Skeletal muscle cell (primary cell): ENCODE measurements around the gene RABGGTA.

Source experiments
- DNase-seq: peaks from one replicate; pipeline ENCODE4 v3.0.0-alpha.2; 2010; ENCODE audit warnings: low read depth
- H3K4me3 ChIP-seq: 2 replicates; pipeline ENCODE4 v1.5.1; 2011; ENCODE audit warnings: low read depth, mild to moderate bottlenecking, control low read depth, low read length, moderate library complexity

RABGGTA gene

DNA sequence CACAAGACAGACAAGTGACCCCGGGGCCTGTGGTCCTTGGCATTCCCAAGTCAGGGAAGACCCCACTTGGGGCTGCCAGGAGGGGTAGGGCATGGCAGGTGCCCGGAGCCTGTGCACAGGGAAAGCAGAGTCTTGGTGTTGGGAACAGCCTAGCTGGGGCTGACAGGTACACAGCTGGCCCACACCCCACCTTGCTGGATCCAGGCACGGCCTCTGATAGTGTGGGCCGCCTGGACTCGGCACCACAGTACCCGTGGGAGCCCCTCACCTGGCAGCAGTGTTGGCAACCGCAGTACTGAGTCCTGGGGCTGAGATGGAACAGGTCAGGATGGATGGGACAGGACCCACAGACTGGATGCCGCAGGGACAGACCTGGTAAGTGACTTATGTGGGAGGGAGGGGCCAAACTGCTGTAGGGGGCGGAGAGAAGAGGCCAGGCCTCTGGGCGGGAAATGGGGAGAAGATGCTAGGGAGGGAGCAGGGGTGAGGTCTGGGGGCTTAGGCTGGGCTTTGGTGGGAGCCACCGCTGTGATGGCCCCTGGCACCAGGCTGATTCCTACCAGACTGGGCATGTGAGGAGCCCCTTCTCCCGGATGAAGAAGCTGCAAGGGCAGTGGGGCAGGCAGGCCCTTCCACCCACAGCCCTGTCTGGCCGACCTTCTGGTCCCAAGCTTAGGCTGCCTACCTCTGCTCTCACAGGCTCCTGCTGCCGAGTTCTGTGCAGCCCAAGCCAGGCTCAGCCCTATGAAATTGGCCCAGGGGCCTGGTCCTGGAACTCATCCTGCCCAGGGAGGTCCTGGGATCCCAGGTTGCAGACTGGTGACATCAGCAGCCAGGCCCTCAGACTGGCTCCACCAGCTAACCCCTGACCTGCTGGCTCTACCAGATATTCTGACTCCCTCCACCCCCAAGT is 8.3 kb downstream of the RABGGTA start, which contains the start of gene TGM1:
TSS of gene TGM1 (minus strand) at position 357 of the 913 bp plus-strand sequence. CDS start 825 bp downstream, outside the sequence.
- H3K4me3 ChIP-seq, result no peak within 1 kb of the TSS
- DNase-seq, result no peak

DNA sequence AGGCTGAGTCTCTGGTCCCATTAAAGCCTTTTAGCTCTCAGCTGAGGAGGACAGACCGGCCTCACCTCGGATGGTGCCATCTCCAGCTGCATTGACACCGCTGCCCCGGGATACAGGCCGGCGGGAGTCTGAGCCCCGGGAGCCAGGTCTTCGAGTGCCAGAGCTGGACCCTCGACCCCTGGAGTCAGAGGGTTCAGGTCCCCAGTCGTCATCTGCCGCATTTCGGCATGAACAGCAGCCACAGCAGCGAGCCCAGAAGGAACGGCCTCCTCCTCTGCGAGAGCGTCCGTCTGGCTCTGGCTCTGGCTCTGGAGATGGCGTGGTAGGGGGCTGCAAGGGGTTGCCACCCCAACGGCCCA is 9.4 kb downstream of the RABGGTA start:
- no peak overlapping the region for H3K4me3 ChIP-seq
- DNase-seq, result no peak

DNA sequence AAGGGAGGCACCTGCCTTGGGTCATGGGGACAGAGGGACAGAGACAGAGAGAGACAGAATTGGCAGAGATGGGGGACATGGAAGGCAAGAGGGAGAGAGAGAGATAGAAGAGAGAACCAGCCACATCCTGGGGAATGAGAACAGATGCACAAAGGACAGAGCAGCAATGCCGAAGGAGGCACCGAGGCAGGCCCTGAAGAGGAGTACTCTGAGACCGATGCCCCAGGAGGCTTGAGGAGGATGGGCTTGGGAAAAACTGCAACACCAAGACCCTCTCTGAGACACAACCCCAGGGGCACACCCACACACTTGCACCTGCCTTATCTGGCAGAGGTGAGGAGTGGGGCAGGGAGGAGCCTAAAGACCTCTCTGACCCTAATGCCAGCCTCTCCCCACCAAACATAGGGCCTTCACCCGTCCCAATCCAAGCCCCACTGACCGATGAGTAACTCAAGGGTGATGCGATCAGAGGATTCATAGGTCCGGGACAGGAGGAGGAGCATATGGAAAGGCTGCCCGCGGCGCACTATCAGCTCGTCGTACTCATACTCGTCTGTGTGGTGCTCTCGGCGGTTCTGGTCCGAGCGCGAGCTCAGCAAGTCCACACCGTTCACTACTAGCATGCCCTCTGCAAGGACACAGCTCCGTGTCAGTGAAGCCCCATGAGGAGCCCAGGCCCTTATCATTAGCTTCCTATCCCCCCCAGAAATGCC is 10.0 kb downstream of the RABGGTA start:
- no peak for DNase-seq
- no peak overlapping the region for H3K4me3 ChIP-seq

DNA sequence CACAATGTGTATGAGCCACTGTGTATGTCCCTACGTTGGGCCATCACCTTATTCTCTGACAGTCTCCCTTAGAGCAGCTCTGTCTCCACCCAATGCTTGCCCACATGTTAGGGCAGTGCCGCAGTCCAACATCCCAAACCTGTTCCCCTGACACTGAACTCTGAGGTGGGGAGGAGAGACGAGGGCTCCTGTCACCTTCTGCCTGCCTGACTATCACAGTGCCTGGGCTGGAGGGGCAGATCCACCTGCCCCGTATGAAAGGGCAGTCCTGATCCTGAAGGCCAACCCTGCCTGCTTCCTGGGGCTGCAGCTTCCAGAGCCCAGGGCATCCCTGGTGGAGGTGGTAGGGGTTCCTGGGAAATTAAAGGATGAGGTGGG is 10.6 kb downstream of the RABGGTA start:
- DNase-seq, result no peak
- no peak overlapping the region for H3K4me3 ChIP-seq

DNA sequence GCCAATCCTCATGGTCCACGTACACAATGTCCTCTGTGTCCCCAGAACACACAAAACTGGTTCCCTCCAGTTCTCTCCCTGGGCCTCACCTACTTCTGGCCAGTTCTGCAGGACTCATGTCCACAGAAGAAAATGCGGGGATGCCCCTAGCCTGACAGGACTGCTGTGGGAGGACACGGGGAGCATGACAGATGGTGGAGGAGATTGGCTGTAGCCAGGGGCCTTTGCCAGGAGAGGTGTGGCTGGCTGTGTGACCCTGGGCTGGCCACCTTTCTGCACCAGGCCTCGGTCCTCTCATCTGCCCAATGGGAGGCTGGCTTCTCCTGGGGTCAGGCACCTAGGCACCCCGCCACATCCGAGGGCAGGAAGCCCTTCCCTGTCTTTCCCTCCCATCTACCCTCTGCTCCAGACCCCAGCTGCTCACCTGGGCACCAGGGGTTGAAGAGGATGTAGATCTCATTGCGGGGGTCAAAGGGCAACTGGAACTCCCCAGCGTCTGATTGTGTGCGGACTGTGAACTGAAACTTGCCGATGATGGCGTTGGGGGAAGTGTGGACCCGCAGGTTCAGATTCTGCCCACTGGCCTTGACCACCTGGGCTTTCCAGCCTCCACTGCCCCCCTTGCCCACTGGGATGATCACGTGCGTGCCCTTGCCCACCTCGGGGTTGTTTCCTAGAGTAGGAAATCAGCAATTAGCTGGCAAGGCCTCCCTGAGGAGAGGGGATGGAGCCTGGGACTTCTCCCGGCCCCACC is 11.2 kb downstream of the RABGGTA start:
- DNase-seq, result no peak
- H3K4me3 ChIP-seq, result no peak overlapping the region

DNA sequence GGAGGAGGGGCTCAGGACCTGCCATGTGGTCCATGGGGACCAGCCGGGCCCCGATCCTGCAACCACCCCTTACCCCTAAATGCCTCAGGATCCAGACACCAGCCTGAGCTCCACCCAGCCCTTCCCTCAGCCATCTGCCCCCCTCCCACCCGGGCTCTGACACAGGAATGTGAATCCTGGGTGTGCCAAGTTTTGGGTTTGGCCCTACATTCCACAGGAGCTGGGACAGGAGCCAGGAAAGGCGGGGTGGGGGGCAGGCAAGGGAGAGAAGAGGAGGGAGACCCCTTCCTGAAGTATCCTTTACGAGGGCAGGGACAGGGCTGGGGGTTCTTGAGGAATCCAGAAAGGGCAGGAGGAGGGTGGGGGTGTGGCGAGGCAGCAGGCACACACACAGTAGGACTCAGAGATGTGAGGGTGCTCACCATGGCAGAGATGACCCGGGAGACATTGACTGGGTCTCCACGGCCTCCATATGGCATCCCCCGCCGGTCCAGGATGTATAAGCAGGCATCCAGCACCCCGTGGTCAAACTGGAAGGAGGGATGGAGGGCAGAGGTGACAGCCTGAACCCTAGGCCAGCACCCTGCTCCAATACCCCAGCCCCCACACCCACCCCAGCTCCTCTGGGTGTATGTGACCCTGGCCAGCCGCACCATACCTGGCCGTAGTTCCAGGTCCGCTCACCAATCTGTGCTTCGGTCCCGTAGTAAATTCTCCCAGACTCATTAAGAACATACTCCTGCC is 11.9 kb downstream of the RABGGTA start:
- H3K4me3 ChIP-seq, result no peak overlapping the region
- no peak for DNase-seq

DNA sequence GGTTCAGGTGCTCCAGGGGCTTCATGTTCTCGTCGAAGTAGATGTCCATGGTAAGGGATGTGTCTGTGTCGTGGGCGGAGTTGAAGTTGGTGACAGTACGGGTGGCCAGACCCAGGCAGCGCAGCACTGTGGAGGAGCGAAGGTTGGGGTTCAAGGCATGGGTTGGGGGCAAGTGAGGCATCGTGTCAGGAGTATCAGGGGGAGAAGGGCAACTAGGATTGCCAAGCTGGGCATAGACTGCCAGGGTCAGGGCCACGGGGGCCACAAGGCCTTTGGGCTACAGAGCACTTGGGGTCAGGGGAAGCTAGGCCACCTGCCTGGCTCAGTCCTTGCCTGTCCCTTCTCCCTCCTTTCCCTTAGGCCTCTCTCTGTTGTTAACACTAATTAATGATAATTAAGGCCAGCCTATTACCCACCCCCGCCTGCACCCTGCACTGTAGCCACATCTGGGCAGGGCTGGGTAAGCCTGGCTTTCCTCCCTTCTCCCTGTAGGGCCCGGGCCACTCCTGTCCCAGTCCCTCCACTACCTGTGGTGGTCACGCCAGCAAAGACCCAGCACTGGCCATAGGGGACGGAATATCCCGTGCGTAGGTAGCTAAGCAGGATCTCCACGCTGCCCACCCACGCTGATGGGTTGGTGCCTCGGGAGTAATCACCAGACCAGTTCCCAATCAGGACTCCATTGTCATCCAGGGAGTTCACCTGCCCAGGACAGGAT is 12.7 kb downstream of the RABGGTA start:
- H3K4me3 ChIP-seq, result no peak overlapping the region
- DNase-seq, result no peak

DNA sequence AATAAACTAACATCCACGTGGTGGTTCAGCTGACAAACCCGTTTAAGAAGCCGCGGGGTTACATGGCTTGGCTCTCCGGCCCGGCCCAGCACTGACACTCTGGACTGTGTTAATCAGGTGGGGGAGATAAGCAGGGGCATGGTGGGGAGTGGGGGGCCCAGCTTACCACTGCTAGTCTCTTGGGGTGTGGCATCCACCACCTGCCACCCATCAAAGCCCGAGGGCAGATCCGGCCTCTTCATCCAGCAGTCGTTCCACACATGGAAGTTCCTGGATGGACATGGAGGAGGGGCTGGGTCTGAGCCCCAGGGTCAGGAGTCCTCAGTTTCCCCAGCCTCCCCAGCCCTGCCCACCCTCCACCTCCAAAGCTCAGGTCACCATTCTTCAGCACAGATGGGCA is 13.3 kb downstream of the RABGGTA start:
- H3K4me3 ChIP-seq, result no peak overlapping the region
- no peak for DNase-seq

DNA sequence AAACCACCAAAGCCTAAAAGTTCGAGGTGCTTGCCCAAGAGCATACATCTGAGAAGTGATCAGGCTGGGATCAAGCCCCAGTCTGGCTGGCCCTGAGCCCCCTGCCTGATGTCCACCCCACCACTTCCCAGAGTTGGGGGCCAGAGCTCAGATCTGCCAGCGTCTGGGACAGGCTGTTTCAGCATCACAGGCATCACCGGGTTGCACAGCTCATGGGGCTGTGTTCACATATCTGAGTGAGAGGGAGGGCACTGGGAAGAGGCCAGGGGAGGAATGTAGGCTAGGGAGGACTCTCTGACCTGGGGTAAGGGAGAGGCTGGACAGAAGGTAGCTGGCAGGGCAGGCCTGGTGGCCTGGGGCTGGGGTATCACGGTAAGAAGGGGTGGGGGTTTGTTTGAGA is 14.4 kb downstream of the RABGGTA start:
- H3K4me3 ChIP-seq, result no peak overlapping the region
- DNase-seq, result no peak

DNA sequence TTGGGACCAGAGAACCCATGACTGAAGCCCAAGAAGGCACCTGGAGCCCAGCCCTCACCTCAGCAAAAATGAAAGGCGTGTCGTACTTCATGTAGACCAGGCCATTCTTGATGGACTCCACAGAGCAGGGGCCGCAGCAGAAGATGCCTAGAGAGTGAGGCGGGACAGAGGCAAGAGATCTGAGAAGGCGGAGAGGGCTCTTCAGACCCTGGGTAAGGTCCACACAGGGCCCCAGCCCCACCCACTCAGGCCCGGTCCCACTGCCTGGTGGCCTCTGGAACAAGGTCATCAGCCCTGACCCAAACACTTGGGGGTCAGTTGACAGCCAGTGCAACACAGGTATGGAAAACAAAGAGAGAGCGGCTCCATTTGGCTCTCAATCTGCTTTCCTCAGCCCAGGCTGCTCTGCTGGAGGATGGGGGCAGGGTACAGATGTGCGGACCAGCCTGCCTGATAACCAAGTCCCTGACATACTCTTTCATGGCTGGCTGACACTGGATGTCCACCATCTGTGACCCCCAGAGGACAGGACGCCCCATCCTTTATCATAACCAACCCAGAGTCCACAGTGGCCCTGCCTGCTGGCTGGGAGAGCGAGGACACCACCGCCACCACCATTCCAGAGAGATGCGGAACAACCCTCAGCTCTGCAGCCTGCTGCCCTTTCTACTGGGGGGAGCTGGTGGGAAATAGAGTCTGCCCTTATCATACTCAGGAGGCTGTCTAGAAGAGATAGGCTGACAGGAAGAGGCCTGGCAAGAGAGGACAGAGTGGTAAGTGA is 15.3 kb downstream of the RABGGTA start:
- DNase-seq, result no peak
- no peak overlapping the region for H3K4me3 ChIP-seq

DNA sequence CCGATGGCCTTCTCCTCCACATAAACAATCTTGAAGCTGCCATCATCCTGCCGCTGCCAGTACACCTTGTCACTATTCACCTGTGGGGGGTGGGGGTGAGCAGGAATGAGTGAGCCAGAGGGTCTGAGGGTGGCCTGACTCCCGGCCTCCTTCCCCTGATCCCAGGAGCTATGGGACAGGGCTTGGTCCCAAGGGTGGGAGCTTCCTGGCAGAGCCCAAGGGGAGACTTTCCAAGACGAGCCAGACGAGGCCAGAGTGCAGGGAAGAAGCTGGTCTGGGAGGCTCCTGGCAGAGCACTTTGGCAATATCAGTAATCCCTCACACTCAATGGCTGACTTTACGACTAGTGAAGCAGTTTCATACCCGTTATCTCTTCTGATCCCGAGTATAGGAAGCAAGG is 16.0 kb downstream of the RABGGTA start:
- DNase-seq, result no peak
- no peak overlapping the region for H3K4me3 ChIP-seq

DNA sequence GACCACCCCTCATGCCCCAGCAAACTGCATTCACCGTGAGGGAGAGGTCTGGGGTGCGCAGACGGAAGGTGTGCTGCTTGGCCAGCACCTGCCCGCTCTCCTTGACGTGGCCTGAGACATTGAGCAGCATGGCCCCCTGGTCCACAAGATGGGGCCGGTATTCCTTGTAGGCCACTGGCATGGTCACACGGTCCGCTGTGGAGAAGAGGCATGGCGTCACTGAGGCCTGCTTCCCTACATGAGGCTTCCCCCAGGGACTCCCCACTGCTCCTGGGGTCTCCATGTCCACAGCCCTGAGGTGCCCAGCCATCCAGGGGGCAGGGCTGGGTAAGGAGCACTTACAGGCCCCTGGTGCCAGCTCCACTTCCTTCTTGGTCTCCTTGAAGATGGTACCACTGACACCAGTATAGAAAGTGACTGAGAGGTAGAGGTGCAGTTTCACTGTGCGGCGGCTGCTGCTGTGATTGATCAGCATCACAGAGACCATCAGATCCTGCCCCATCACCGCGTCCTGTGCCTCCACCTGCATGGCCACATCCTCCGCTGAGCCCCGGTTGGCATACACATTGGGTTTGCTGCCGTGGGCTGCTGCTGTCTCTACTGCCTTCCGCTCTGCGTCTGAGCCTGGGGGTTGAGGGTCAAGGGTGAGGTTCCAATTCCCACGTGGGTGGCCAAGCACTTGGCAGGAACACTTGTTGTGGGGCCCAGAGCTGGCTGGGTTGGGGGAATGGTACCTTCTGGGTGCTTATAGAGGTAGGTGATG is 16.6 kb downstream of the RABGGTA start:
- H3K4me3 ChIP-seq, result no peak overlapping the region
- DNase-seq, result no peak

DNA sequence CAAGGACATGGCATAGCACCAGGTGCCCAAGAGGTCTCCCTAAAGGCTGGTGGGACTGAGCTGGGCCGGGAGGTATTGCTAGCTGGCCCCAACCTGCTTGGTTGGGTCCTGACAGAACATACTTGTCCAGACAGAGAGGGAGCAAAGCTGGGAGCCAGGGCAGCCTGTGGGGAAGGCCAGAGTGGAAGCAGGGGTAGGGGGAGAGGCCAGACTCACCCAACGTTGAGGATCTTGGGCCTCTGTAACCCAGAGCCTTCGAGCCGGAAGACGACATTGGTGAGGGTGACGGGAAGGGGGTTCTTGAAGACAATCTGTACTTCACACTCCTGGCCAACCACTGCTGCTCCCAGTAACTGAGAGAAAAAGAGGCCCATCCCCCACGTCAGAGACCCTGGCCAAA is 17.5 kb downstream of the RABGGTA start:
- no peak for DNase-seq
- no peak overlapping the region for H3K4me3 ChIP-seq

DNA sequence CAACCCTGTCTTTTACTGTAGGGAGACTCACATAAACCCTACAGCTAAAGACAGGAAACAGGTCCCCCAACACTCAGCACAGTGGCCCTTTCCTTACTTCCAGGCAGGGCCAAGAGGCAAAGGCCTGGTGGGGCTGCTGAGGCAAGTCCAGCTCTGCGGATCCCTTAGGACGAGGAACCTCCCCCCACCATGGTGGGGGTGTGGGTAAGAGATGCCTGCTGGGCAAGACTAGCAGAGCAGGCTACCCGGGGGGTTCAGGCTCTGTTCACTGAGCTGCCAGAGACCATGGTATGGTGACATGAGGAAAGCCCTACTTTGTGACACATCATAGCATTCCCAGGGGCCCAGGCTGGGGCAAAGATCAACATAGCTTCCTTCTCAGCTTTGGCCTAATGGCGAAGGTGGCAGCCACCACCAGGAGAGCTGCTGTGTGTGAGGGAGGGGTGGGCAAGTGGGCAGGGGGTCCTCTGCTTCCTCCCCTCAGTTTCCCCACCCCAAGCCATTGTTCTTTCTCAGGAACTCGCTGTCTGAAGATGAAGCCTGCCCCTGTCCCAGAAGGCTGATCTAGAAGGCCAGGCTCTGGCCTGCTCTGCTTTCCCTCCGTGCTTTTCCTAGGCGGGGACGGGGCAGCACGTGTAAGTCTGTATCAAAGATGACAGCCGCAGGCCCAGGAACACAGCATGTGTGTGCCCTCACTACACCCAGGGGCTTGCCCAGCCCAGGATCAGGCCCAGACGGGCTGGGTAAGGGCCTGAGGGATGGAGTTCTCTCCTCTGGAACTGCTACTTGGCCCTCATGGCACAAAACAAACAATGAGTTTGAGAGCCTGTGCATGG is 18.9 kb downstream of the RABGGTA start:
- DNase-seq, result no peak
- H3K4me3 ChIP-seq, result no peak overlapping the region

DNA sequence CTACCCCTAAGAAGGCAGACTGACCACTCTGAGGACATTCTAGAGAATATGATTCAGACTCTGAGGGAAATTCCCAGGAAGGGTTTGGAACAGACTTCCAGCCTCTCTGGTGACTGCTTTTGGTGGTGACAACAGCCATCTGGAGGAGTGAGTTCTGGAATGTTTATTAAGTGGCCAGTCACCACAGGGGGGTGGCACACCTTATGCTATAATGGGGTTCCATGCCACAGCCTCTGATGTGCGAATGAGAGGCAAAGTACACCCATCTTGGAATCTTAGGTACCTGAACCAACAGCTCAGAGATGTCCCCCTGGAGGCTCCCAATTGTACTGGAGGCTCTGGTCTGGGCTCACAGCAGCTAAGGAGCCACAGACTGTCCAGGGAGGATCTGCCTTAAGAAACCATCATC is 19.5 kb downstream of the RABGGTA start:
- DNase-seq, result no peak
- no peak overlapping the region for H3K4me3 ChIP-seq

DNA sequence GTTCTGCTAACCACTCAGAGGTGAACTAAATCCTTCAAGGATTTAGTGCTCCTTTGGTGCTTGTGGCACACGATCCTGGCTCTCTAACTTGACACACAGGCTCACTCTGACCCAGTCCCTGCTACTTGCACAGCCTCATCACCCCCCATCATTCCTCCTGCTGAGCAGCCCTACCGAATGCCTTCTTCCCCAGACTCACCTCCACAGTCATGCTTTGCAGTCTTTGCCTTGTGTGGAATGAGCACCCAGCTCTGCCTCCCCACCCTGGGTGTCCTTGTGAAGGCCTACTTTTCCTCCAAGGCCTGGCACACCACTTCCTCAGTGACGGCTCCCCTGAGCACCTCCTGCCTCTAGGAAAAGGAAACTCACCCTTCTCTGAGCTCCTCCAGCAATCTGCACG is 21.0 kb downstream of the RABGGTA start:
- DNase-seq, result no peak
- no peak overlapping the region for H3K4me3 ChIP-seq
